GM06990 (cell line): ENCODE measurements around the gene PFDN6.

Source experiments
- DNase-seq: peaks from one replicate; pipeline ENCODE4 v3.0.0-alpha.2; 2011; ENCODE audit not compliant: insufficient read length; ENCODE audit errors: extremely low read depth
- H3K27me3 ChIP-seq: replicated peaks from 2 replicates; pipeline ENCODE4 v1.6.0; 2011; ENCODE audit warnings: low read length; ENCODE audit not compliant: control insufficient read depth, insufficient read depth
- H3K36me3 ChIP-seq: 2 replicates; pipeline ENCODE4 v1.5.1; 2011; ENCODE audit warnings: low read length; ENCODE audit not compliant: control insufficient read depth, insufficient read depth
- H3K4me3 ChIP-seq: replicated peaks from 2 replicates; pipeline ENCODE4 v1.5.1; 2011; ENCODE audit warnings: low read depth, mild to moderate bottlenecking, control low read depth, low read length
- TF ChIP-seq, protein P1 (sequence below): IDR thresholded peaks from 2 replicates; pipeline ENCODE4 v1.5.1; 2011; ENCODE audit warnings: low read length, control low read depth, mild to moderate bottlenecking, inconsistent platforms; ENCODE audit not compliant: insufficient read depth, poor library complexity, severe bottlenecking

PFDN6 gene

DNA sequence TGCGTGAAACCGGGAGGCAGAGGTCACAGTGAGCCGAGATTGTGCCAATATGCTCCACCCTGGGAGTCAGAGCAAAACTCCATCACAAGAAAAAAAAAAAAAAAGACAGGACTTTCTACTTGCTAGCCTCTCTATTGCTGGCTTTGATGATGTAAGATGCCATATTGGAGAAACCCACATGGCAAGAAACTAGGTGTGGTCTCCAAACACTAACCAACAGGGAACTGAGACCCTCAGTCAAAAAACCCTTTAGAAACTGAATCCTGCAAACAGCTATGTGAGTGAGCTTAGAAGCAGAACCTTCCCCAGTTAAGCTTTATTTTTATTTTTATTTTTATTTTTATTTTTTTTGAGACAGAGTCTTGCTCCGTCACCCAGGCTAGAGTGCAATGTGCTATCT, 46.5 kb downstream of the PFDN6 start:
- no peak for DNase-seq
- TF ChIP-seq, protein P1, sequence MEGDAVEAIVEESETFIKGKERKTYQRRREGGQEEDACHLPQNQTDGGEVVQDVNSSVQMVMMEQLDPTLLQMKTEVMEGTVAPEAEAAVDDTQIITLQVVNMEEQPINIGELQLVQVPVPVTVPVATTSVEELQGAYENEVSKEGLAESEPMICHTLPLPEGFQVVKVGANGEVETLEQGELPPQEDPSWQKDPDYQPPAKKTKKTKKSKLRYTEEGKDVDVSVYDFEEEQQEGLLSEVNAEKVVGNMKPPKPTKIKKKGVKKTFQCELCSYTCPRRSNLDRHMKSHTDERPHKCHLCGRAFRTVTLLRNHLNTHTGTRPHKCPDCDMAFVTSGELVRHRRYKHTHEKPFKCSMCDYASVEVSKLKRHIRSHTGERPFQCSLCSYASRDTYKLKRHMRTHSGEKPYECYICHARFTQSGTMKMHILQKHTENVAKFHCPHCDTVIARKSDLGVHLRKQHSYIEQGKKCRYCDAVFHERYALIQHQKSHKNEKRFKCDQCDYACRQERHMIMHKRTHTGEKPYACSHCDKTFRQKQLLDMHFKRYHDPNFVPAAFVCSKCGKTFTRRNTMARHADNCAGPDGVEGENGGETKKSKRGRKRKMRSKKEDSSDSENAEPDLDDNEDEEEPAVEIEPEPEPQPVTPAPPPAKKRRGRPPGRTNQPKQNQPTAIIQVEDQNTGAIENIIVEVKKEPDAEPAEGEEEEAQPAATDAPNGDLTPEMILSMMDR: no peak
- no peak overlapping the region for H3K4me3 ChIP-seq
- no peaks in the 10 kb centered on the region for H3K36me3 ChIP-seq
- H3K27me3 ChIP-seq: no peaks in the 10 kb centered on the region

DNA sequence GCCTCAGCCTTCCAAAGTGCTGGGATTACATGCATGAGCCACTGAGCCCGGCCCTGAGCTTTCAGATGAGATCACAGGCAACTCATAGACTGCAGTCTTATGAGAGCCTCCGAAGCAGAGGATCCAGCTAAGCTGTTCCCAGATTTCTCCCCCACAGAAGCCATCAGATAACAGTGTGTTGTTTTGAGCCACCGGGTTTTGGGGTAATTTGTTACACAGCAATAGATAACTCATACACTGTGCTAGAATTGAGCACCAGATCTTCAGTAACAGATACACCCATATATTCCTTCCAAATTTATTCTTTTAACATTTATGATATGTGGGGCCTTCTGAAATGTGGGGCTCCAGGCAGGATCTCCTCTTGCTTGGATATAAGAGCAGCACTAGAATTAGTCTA, 47.1 kb downstream of the PFDN6 start:
- no peak for DNase-seq
- TF ChIP-seq, protein P1: no peak
- Histone ChIP-seq H3K36me3 (no peaks in the 10 kb centered on the region), H3K27me3 (no peaks in the 10 kb centered on the region), H3K4me3 (no peak overlapping the region)

DNA sequence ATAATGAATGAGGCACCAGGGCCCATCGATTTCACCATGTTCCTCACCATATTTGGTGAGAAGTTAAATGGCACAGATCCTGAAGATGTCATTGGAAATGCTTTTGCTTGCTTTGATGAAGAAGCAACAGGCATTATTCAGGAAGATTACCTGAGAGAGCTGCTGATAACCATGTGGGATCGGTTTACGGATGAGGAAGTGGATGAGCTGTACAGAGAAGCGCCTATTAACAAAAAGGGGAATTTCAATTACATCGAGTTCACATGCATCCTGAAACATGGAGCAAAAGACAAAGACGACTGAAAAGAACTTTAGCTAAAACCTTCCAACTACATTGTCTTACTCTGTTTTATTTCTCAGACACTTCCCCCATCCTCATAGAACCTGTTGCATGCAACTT, 49.8 kb downstream of the PFDN6 start:
- Histone ChIP-seq H3K36me3 (no peaks in the 10 kb centered on the region), H3K4me3 (no peak overlapping the region), H3K27me3 (no peaks in the 10 kb centered on the region)
- no peak for DNase-seq
- TF ChIP-seq, protein P1: no peak
